SU-DHL-6 (cell line): ENCODE data around the gene MBTPS2.

ENCODE experiments used
- H2AFZ ChIP-seq: fragments of 200-600 bp; sonication (generic); 2 replicates; pipeline ENCODE4 v1.6.1; 2014; ENCODE audit warnings: low read depth, mild to moderate bottlenecking, moderate library complexity, mixed read lengths, antibody characterized with exemption, low read length; ENCODE audit not compliant: severe bottlenecking
- H3F3A ChIP-seq: fragments of 200-600 bp; shearing (Covaris generic); 2 replicates; pipeline ENCODE4 v1.6.0; 2016; ENCODE audit warnings: antibody characterized with exemption, mild to moderate bottlenecking; ENCODE audit not compliant: insufficient read depth
- H3K27ac ChIP-seq: fragments of 200-600 bp; sonication (generic); 2 replicates; pipeline ENCODE4 v1.5.1; 2016; ENCODE audit warnings: low read depth, mild to moderate bottlenecking, low read length, moderate library complexity, mixed read lengths
- H3K27me3 ChIP-seq: fragments of 200-600 bp; sonication (generic), shearing (Covaris generic); 2 replicates; pipeline ENCODE4 v1.6.0; 2014; ENCODE audit warnings: mild to moderate bottlenecking, low read length
- H3K36me3 ChIP-seq: fragments of 200-600 bp; sonication (generic); 2 replicates; pipeline ENCODE4 v1.6.1; 2014; ENCODE audit warnings: mild to moderate bottlenecking, low read length, mixed read lengths
- H3K4me2 ChIP-seq: fragments of 300-600, 200-600 bp; shearing (Covaris generic), sonication (generic); 2 replicates; pipeline ENCODE4 v1.6.0; 2014; ENCODE audit warnings: low read length, low read depth, mild to moderate bottlenecking; ENCODE audit not compliant: poor library complexity, severe bottlenecking
- H3K4me3 ChIP-seq: fragments of 200-600 bp; sonication (generic); 2 replicates; pipeline ENCODE4 v1.5.1; 2014; ENCODE audit warnings: antibody characterized with exemption, low read length, mild to moderate bottlenecking, mixed read lengths; ENCODE audit not compliant: insufficient read depth, poor library complexity, severe bottlenecking
- H3K79me2 ChIP-seq: fragments of 200-600 bp; sonication (generic); 2 replicates; pipeline ENCODE4 v1.6.1; 2014; ENCODE audit warnings: mild to moderate bottlenecking, low read length, moderate library complexity; ENCODE audit not compliant: insufficient read depth
- H3K9ac ChIP-seq: fragments of 200-600 bp; sonication (generic); 2 replicates; pipeline ENCODE4 v1.7.0; 2014; ENCODE audit warnings: mild to moderate bottlenecking, low read length
- H3K9me2 ChIP-seq: fragments of 200-600 bp; sonication (generic); replicated peaks from 2 replicates; pipeline ENCODE4 v1.6.1; 2014; ENCODE audit warnings: low read length; ENCODE audit not compliant: insufficient read depth
- H3K9me3 ChIP-seq: fragments of 200-600 bp; sonication (generic); 2 replicates; pipeline ENCODE4 v1.6.1; 2014; ENCODE audit warnings: low read length, mixed read lengths; ENCODE audit not compliant: insufficient read depth
- H4K20me1 ChIP-seq: fragments of 200-600 bp; sonication (generic); 2 replicates; pipeline ENCODE4 v1.6.1; 2014; ENCODE audit warnings: low read depth, mild to moderate bottlenecking, antibody characterized with exemption, low read length, moderate library complexity, mixed read lengths
- CTCF ChIP-seq: fragments of 200-600 bp; sonication (generic); IDR thresholded peaks from one replicate; pipeline ENCODE4 v1.5.1; 2017; ENCODE audit warnings: antibody characterized with exemption, mild to moderate bottlenecking, low read length, moderate library complexity; ENCODE audit not compliant: insufficient read depth, poor library complexity, severe bottlenecking
- EZH2phosphoT487 ChIP-seq: fragments of 200-600 bp; sonication (generic), shearing (Covaris generic); conservative IDR thresholded peaks from 2 replicates; pipeline ENCODE4 v1.6.1; 2018; ENCODE audit warnings: mild to moderate bottlenecking, antibody characterized with exemption, low read length, moderate library complexity, mixed read lengths

The MBTPS2 gene

GRCh38 chrX:21863241-21863640 is 23.8 kb downstream of the MBTPS2 start:
- H2AFZ ChIP-seq = no peak overlapping the region
- no peak overlapping the region for H3K27ac ChIP-seq
- no peak overlapping the region for H3K4me2 ChIP-seq
- H3K9ac ChIP-seq = no peak overlapping the region
- no peaks in the 10 kb centered on the region for H4K20me1 ChIP-seq
- no peaks in the 10 kb centered on the region for H3K9me2 ChIP-seq
- H3F3A ChIP-seq = no peaks in the 10 kb centered on the region
- no peaks in the 10 kb centered on the region for H3K9me3 ChIP-seq
- H3K79me2 ChIP-seq = no peaks in the 10 kb centered on the region
- no peak for TF ChIP-seq CTCF
- TF ChIP-seq EZH2phosphoT487 = no peak
- no peak overlapping the region for H3K4me3 ChIP-seq
- H3K36me3 ChIP-seq = no peaks in the 10 kb centered on the region
- H3K27me3 ChIP-seq = no peaks in the 10 kb centered on the region

- H3F3A ChIP-seq = no peaks in the 10 kb centered on the region
- no peaks in the 10 kb centered on the region for H3K36me3 ChIP-seq
- H3K9ac ChIP-seq = no peak overlapping the region
- no peaks in the 10 kb centered on the region for H3K9me2 ChIP-seq
- H3K9me3 ChIP-seq = no peaks in the 10 kb centered on the region
- H3K4me2 ChIP-seq = no peak overlapping the region
- no peak for TF ChIP-seq EZH2phosphoT487
- no peak for TF ChIP-seq CTCF
- no peaks in the 10 kb centered on the region for H4K20me1 ChIP-seq
- no peaks in the 10 kb centered on the region for H3K79me2 ChIP-seq
- H3K27me3 ChIP-seq = no peaks in the 10 kb centered on the region
- no peak overlapping the region for H3K4me3 ChIP-seq
- H2AFZ ChIP-seq = no peak overlapping the region
- no peak overlapping the region for H3K27ac ChIP-seq
Observed at GRCh38 chrX:21865436-21865835, 26.0 kb downstream of the MBTPS2 start.

- no peaks in the 10 kb centered on the region for H3K9me2 ChIP-seq
- H3K27me3 ChIP-seq = no peaks in the 10 kb centered on the region
- no peak overlapping the region for H3K4me2 ChIP-seq
- no peak overlapping the region for H3K4me3 ChIP-seq
- TF ChIP-seq EZH2phosphoT487 = no peak
- TF ChIP-seq CTCF = no peak
- H3K27ac ChIP-seq = no peak overlapping the region
- H3K9ac ChIP-seq = no peak overlapping the region
- H3K36me3 ChIP-seq = no peaks in the 10 kb centered on the region
- no peak overlapping the region for H2AFZ ChIP-seq
- H3K9me3 ChIP-seq = no peaks in the 10 kb centered on the region
- H3F3A ChIP-seq = no peaks in the 10 kb centered on the region
- H4K20me1 ChIP-seq = no peaks in the 10 kb centered on the region
- H3K79me2 ChIP-seq = no peaks in the 10 kb centered on the region
Observed at GRCh38 chrX:21870494-21870893, 31.1 kb downstream of the MBTPS2 start.
